Activated CD8-positive, alpha-beta memory T cell treated with anti-CD3 and anti-CD28 coated beads for 24 hours (primary cell): ENCODE data around the gene CCL4L2.
"Not testable (repeated sequence)": the region's sequence is repeated elsewhere in the genome, so short reads cannot be mapped to it uniquely, and the experiment has no call there.

ENCODE experiments used
- DNase-seq: peaks from one replicate; pipeline ENCODE4 v3.0.0-alpha.2; 2020

The CCL4L2 gene

GRCh38 chr17:36195434-36196130 is 15.3 kb upstream of the CCL4L2 start:
- DNase-seq = no peak

- no peak for DNase-seq
These were observed 14.8 kb upstream of the CCL4L2 start for GRCh38 chr17:36196131-36196486.

DNA sequence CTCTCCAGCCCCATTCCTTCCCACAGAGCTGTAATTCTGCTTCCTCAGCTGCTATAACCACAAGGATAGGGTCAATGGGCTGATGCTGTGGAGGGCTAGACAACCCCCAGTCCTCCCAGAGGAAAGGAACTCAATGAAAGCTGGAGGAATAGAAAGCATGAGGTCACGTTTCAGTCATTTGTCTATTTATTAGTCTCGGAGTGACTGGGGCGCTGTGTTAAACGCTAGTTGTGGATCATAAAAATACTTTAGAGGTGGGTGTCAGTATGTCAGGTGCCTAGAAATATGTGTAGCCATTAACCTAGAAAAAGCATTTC is 13.5 kb upstream of the CCL4L2 start:
- no peak for DNase-seq

- no peak for DNase-seq
These were observed 11.9 kb upstream of the CCL4L2 start for GRCh38 chr17:36198831-36199465.

- DNase-seq = not testable (repeated sequence)
These were observed 9.8 kb upstream of the CCL4L2 start for GRCh38 chr17:36201102-36201501.

- not testable (repeated sequence) for DNase-seq
These were observed 9.4 kb upstream of the CCL4L2 start for GRCh38 chr17:36201506-36201905.

GRCh38 chr17:36203335-36203734 is 7.5 kb upstream of the CCL4L2 start:
- DNase-seq = no peak

DNA sequence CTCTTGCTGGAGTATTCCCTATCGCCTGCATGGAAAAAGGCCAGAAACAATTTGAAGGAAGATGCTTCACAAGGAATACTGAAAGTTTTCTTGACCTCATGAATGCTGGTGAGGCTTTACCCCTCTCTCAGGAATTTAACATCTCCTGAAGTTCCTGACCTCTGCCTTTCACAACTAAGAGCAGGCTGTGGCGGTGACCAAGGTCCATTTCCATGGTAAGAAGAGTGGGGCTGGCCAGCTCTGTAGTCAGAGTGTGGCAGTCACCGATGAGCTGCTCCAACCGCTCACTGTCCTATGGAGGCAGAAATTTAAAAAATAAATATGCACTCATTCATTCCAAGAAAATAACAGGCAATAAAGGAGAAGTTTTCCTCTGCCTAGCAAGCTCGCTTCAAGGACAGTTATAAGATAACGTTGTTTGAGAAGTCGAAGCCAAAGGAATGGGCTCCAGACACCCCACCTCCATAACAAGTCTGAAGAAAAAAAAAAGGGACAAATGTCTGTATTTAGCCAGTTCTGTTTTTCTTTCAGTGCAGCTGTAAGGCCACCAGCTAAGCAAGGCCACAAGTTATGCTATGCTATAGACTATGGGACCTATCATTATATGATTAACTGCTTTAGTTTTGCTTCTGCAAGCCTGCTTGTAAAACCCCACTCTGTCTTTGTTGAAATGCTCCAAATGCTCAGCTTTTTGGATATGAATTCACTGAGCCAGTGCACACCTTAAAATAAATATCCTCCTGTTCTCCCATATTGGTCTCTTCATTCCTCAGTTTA is 6.0 kb upstream of the CCL4L2 start:
- no peak for DNase-seq

- DNase-seq = no peak
These were observed 5.0 kb upstream of the CCL4L2 start for GRCh38 chr17:36205637-36206485.

DNA sequence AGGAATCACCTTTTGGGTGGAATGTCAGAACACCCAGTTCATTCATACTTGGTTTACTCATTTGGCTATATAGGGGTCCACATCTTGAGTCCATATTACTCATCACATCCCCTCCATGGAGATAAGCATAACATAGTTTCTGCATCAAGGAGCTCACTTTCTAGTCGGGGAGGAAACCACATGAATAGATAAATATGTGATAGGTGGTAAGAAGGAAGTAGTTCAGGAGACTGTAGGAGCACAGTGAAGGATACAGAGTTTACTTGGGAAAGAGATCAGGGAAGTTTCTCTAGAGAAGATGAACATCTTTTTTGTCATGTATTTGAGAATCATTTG is 4.4 kb upstream of the CCL4L2 start:
- DNase-seq = not testable (repeated sequence)

DNA sequence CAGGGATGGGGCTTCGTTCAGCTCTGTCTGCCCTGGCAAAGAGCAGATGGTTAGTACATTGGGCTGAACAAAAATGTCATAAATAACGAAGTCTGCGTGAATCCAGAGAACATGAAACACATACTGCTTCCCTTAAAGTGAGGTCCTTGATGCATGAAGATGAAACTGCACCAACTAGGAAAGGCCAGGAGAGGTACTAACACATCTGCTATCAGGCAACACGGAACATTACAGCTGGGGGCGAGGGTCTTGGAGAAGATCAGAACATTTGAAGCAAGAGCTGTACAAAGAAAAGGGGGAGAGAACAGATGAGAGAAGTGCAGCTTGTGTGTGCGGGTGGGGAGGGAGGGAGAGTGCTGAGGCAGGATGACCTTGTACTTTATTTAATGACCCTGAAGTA is 3.5 kb upstream of the CCL4L2 start:
- not testable (repeated sequence) for DNase-seq

DNA sequence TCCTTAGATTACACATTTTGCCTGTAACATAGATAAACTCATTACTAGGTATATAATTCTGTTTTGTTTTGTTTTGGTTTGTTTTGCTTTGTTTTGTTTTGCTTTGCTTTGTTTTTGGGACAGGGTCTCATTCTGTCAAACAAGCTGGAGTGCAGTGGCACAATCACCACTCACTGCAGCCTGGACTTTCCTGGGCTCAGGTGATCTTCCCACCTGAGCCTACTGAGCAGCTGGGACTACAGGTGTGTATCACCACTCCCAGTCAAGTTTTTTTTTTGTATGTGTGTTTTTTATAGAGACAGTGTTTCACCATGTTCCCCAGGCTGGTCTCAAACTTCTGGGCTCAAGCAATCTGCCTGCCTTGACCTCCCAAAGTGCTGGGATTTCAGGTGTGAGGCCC is 1.3 kb upstream of the CCL4L2 start:
- DNase-seq = no peak

GRCh38 chr17:36211484-36212271 is 815 bp downstream of the CCL4L2 start:
- not testable (repeated sequence) for DNase-seq

- no peak for DNase-seq
These were observed 1.4 kb downstream of the CCL4L2 start for GRCh38 chr17:36212272-36212605.

- DNase-seq = no peak
These were observed 2.1 kb downstream of the CCL4L2 start for GRCh38 chr17:36212966-36213365.

DNA sequence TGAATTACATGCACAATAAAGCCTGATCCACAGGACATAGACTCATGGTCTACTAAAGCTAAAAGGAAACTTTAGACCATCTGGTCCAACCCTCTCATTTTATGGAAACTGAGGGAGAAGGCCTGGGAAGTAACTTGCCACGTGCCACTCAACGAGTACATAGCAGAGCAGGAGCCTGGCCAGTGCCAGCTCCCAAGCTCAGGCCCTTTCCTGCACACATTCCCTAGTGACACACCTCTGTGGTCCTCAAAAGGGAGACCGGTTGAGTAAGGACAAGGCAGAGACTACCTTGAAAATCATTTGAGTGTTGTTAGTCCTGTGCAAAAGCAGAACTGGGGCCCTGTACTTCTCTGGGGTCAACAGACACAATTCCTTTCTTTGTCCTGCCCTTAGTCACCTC is 2.8 kb downstream of the CCL4L2 start:
- no peak for DNase-seq

- no peak for DNase-seq
These were observed 4.1 kb downstream of the CCL4L2 start for GRCh38 chr17:36214918-36215317.

GRCh38 chr17:36215406-36216308 is 4.8 kb downstream of the CCL4L2 start:
- DNase-seq = not testable (repeated sequence)

GRCh38 chr17:36219556-36219955 is 8.7 kb downstream of the CCL4L2 start:
- DNase-seq = not testable (repeated sequence)

DNA sequence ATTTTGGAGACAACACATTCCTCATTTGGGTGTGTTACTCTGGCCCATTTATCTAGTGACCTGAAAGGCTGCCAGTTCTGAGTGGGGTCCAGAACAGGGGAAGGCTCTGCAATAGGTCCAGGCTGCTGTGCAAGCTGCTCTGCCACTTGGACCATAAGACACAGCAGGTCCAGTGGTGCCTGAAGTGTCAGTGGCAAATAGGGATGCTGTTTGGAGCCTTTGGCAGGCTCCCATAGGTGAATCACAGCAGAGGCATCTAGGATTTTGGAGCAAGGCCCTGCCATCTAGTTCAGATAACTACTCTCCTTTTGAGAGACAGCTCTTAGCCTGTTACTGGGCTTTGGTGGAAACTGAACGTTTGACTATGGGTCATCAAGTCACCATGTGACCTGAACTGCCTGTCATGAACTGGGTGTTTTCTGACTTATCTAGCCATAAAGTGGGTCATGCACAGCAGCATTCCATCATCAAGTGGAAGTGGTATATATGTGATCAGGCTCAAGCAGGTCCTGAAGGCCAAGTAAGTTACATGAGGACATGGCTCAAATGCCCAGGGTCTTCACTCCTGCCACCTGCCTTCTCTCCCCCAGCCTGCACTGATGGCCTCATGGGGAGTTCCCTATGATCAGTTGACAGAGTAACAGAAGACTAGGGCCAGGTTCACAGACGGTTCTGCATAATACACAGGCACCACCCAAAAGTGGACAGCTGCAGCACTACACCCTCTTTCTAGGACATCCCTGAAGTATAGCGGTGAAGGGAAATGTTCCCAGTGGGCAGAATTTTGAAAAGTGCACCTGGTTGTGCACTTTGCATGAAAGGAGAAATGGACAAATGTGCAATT is 10.1 kb downstream of the CCL4L2 start:
- not testable (repeated sequence) for DNase-seq
